CD4-positive, alpha-beta T cell (primary cell): Measurements from ENCODE around the gene CKLF. TPM values are rescaled to one million over a fixed set of nuclear protein-coding genes. Genes with fewer than 3 reads are reported as not detected.
A peak's percentile ranks its signal among the peaks of the same experiment; 100 is the strongest.

Experiments used
- ATAC-seq: fragments of 200-7000 bp; cut with Tn5 transposase; one replicate; pipeline ENCODE4 v1.10.0; 2022; ENCODE audit warnings: mild to moderate bottlenecking; ENCODE audit not compliant: poor library complexity
- CTCF ChIA-PET: fragments of 350-600 bp; sonication (Branson Sonifier 250); formaldehyde crosslinking; loops from one replicate; lab custom pipeline; 2021; ENCODE audit warnings: antibody characterized with exemption, inconsistent platforms; lab: Charles Lee
- POLR2A ChIA-PET: fragments of 350-600 bp; sonication (Branson Sonifier 250); formaldehyde crosslinking; loops from one replicate; lab custom pipeline; 2021; ENCODE audit warnings: antibody characterized with exemption, inconsistent platforms; lab: Charles Lee
- DNase-seq, 14 experiments: peaks; one replicate each; pipeline ENCODE4 v3.0.0-alpha.2; 2013 to 2020; ENCODE audit warnings: mixed read lengths in 2 of 14
- H3K27ac ChIP-seq, 2 donors: one replicate each; pipeline versions ENCODE4 v1.5.1 to v1.7.0; 2013; ENCODE audit warnings: low read length in 2 of 2, low read depth in 1 of 2, mild to moderate bottlenecking in 1 of 2
- H3K27me3 ChIP-seq, 2 experiments: 1 replicate in 1 of 2; 2 replicates in 1 of 2; pipeline versions ENCODE4 v1.6.1 to v1.7.0; 2013; ENCODE audit warnings: low read length in 2 of 2, control low read depth in 1 of 2, mild to moderate bottlenecking in 1 of 2, moderate library complexity in 1 of 2; ENCODE audit not compliant: insufficient read depth in 2 of 2, control insufficient read depth in 1 of 2
- H3K36me3 ChIP-seq: one replicate; pipeline ENCODE4 v1.6.1; 2013; ENCODE audit warnings: low read length, control low read depth; ENCODE audit not compliant: insufficient read depth
- H3K4me1 ChIP-seq: one replicate; pipeline ENCODE4 v1.6.1; 2013; ENCODE audit warnings: low read length, control low read depth; ENCODE audit not compliant: insufficient read depth
- H3K4me3 ChIP-seq: one replicate; pipeline ENCODE4 v1.5.1; 2013; ENCODE audit warnings: mild to moderate bottlenecking, low read length, moderate library complexity
- H3K9me3 ChIP-seq, 2 experiments: 1 replicate in 1 of 2; 2 replicates in 1 of 2; pipeline versions ENCODE4 v1.6.1 to v1.7.0; 2013; ENCODE audit warnings: low read length in 2 of 2, mild to moderate bottlenecking in 2 of 2, control low read depth in 1 of 2, moderate library complexity in 1 of 2; ENCODE audit not compliant: control insufficient read depth in 1 of 2, insufficient read depth in 1 of 2
- H3K27ac Mint-ChIP-seq: one replicate; pipeline ENCODE4 v1.8.0; 2020; ENCODE audit warnings: mixed read lengths
- H3K27me3 Mint-ChIP-seq: one replicate; pipeline ENCODE4 v1.8.0; 2021; ENCODE audit warnings: mixed read lengths
- H3K36me3 Mint-ChIP-seq: one replicate; pipeline ENCODE4 v1.8.0; 2021; ENCODE audit warnings: low read depth, mixed read lengths
- H3K4me1 Mint-ChIP-seq: one replicate; pipeline ENCODE4 v1.8.0; 2021; ENCODE audit warnings: low read depth, mixed read lengths
- H3K4me3 Mint-ChIP-seq: one replicate; pipeline ENCODE4 v1.8.0; 2020; ENCODE audit warnings: mild to moderate bottlenecking, mixed read lengths
- H3K9me3 Mint-ChIP-seq: one replicate; pipeline ENCODE4 v1.8.0; 2020; ENCODE audit warnings: mixed read lengths
- intact Hi-C, 2 experiments: fragments of 100-400 bp; cut with DNase I in 1 of 2; cut with micrococcal nuclease in 1 of 2; formaldehyde crosslinking; loops; one replicate each; pipeline versions ENCODE4 v1.15.1 to v1.9.0; 2023 to 2025; cut with DNase I, micrococcal nuclease
- total RNA-seq, 174 experiments: library from RNA in 2 of 174; stranded (reverse) in 2 of 174; gene quantifications; one replicate each; pipeline ENCODE4 v1.2.3 and lab custom pipeline; 2021 to 2026
- TF ChIP-seq, protein P1 (sequence below): fragments of 200-600 bp; IDR thresholded peaks from one replicate; pipeline ENCODE4 v1.8.0; 2022; ENCODE audit warnings: antibody characterized with exemption, mild to moderate bottlenecking

Gene CKLF
- total RNA-seq, 2 experiments from 2014 or later = 10.6 to 14.1 TPM

DNA sequence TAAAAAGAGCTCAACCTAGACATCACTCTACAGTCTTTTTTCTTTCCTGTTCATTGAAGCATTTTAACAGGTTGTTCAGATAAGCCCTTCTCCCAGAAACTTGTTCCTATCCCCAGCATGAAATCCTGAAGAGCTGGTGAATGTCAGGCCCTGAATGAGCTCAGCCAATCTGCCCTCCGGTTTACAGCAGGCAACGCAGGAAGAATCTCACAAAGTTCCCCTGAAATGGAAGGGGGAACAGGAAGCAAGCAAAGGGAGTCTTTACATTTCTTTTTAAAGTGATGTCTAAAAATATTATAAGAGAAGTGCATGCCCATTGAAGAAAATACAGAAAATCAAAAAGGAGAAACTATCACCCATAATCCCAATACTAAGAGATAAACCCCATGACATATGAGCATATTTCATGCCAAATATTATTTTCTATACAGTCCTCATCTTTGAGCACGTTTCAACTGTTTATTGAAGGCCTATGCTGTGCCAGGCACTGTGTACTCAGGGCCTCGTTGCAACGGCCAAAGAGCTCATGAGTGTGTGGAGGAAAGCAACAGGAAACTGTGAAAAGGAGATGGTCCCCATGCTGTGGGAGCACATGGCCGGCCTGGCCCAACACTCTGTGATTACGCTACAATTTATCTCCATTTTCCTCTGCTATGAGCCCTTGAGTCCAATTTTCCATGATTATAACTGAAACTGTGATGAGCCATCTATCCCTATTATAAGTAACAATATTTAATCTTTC lies 8.2 kb upstream of the CKLF start:
- Mint-ChIP-seq H3K4me3 (no peak overlapping the region), H3K36me3 (no peaks in the 10 kb centered on the region), H3K9me3 (no peaks in the 10 kb centered on the region), H3K4me1 (peaks cover 43% of the 10 kb centered on the region), H3K27me3 (no peaks in the 10 kb centered on the region), H3K27ac (peak overlapping the region; percentile 15)
- Histone ChIP-seq H3K27me3 (no peaks in the 10 kb centered on the region), H3K9me3 (no peaks in the 10 kb centered on the region), H3K36me3 (no peaks in the 10 kb centered on the region), H3K4me1 (peaks cover 26% of the 10 kb centered on the region), H3K27ac (no peak overlapping the region), H3K4me3 (no peak overlapping the region)
- no peak for ATAC-seq
- CTCF ChIA-PET = no interaction called here
- intact Hi-C loops = no loop called here
- DNase-seq = no peak
- POLR2A ChIA-PET = no interaction called here
- TF ChIP-seq, protein P1, sequence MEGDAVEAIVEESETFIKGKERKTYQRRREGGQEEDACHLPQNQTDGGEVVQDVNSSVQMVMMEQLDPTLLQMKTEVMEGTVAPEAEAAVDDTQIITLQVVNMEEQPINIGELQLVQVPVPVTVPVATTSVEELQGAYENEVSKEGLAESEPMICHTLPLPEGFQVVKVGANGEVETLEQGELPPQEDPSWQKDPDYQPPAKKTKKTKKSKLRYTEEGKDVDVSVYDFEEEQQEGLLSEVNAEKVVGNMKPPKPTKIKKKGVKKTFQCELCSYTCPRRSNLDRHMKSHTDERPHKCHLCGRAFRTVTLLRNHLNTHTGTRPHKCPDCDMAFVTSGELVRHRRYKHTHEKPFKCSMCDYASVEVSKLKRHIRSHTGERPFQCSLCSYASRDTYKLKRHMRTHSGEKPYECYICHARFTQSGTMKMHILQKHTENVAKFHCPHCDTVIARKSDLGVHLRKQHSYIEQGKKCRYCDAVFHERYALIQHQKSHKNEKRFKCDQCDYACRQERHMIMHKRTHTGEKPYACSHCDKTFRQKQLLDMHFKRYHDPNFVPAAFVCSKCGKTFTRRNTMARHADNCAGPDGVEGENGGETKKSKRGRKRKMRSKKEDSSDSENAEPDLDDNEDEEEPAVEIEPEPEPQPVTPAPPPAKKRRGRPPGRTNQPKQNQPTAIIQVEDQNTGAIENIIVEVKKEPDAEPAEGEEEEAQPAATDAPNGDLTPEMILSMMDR = no peak

DNA sequence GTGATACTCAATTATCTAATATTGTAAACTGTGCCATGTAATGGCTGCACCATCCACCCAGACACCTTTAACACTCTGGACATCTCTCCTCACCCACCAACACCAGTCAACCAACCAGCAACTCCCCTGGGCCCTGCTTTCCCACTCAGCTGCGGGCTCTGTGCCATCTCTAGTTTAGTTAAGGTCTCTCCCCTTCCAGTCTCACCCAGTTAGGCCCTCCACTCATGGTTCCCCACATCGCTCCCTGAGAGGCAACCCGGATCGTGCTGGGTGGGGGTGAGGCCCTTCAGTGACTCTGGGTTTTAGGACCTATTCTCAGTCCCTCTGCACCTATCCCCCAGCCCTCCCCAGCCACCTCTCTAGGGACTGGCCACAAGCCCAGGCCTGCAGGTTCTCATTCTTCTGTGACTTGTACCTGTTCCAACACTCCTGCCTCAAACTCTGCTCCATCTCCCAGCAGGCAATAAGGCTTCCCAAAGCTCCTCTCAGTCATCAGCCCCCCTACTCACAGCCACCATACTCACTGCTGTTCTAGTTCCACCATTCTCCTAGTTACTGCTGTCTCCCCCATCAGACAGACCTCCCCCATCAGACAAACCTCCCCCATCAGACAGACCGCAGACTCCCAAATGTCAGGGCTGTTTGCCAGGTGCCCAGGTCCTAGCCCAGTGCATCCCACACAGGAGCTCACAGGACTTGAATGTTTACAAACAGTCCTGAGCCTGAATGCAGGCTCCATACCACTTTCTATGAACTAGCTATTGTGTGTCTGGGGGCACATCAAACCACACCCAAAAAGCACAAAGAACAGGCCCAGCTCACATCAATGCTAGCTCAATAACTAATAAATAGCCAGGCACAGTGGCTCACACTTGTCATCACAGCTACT lies 5.0 kb upstream of the CKLF start:
- POLR2A ChIA-PET = interaction anchor here (1.4 to 8.2 kb wide), 2 partner anchors 11 to 24 kb away, joined by 3 to 124 read pairs; no protein-coding TSS in a partner anchor
- H3K9me3 Mint-ChIP-seq = no peaks in the 10 kb centered on the region
- intact Hi-C loops = no loop called here

DNA sequence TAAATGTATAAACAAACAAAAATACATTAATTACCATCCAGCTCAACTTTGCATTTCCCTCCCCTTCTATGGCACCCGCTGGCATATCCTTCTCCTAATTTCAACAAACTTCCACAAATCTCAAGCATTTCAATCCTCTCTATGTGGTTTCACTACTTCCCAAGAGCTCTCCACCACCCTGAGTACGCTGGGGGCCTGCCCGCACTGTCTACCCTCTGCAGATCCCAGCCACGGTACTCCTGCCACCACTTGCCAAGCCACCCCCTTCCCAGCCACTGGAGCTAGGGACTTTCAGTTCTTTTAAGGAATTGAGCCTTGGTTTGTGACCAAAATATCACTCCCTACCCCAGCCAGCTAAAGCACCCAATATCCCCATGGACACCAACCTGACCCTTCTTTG lies 4.3 kb upstream of the CKLF start:
- DNase-seq = no peak
- intact Hi-C loops = loop anchor here (2.0 kb wide), 2 partner anchors 21 to 23 kb away; no protein-coding TSS in a partner anchor
- H3K9me3 ChIP-seq = no peaks in the 10 kb centered on the region
- H3K27ac ChIP-seq = peak overlapping the region in 1 of 2 donors; percentile 21
- no peaks in the 10 kb centered on the region for H3K36me3 ChIP-seq
- ChIA-PET POLR2A (interaction anchor here (1.4 to 8.2 kb wide), 3 partner anchors 12 to 56 kb away, joined by 3 to 124 read pairs (median 5); partner anchors contain the start of gene CMTM3), CTCF (interaction anchor here (0.9 to 1.9 kb wide), 3 partner anchors 14 to 41 kb away, joined by 3 to 5 read pairs (median 5); no protein-coding TSS in a partner anchor)
- H3K4me3 ChIP-seq = no peak overlapping the region
- no peaks in the 10 kb centered on the region for H3K27me3 ChIP-seq
- no peaks in the 10 kb centered on the region for H3K9me3 Mint-ChIP-seq
- H3K4me3 Mint-ChIP-seq = peak overlapping the region; percentile 81
- peaks cover 57% of the 10 kb centered on the region for H3K4me1 Mint-ChIP-seq
- TF ChIP-seq, protein P1 = no peak
- peaks cover 14% of the 10 kb centered on the region for H3K36me3 Mint-ChIP-seq
- no peaks in the 10 kb centered on the region for H3K27me3 Mint-ChIP-seq
- no peak for ATAC-seq
- H3K27ac Mint-ChIP-seq = peak overlapping the region; percentile 80
- peaks cover 50% of the 10 kb centered on the region for H3K4me1 ChIP-seq

More for the DNA sequence above, 5.0 kb upstream of the CKLF start:
- no peak for DNase-seq
- TF ChIP-seq, protein P1 = no peak
- H3K4me1 ChIP-seq = peaks cover 46% of the 10 kb centered on the region
- no peak overlapping the region for H3K27ac ChIP-seq
- no peaks in the 10 kb centered on the region for H3K27me3 ChIP-seq
- CTCF ChIA-PET = interaction anchor here (0.7 to 1.9 kb wide), 7 partner anchors 11 to 61 kb away, joined by 3 to 6 read pairs (median 5); no protein-coding TSS in a partner anchor
- H3K4me1 Mint-ChIP-seq = peaks cover 50% of the 10 kb centered on the region
- H3K9me3 ChIP-seq = no peaks in the 10 kb centered on the region
- peak overlapping the region; percentile 81 for H3K4me3 Mint-ChIP-seq
- H3K27me3 Mint-ChIP-seq = no peaks in the 10 kb centered on the region
- H3K27ac Mint-ChIP-seq = peak overlapping the region; percentile 80
- peaks cover 10% of the 10 kb centered on the region for H3K36me3 Mint-ChIP-seq
- H3K36me3 ChIP-seq = no peaks in the 10 kb centered on the region
- H3K4me3 ChIP-seq = no peak overlapping the region
- ATAC-seq = no peak
